Measurements from ENCODE around the gene LY6G6D. TPM values are rescaled to one million over a fixed set of nuclear protein-coding genes. Genes with fewer than 3 reads are reported as not detected.

The LY6G6D gene
- total RNA-seq: not detected in 2 replicates

GRCh38 chr6:31715022-31715958 lies at the start of gene LY6G6D:
LY6G6D (plus strand) TSS chr6:31715348; CDS start chr6:31715356, 8 bp downstream.

GRCh38 chr6:31665501-31666336 lies 49.4 kb upstream of the LY6G6D start, which contains the start of gene CSNK2B:
CSNK2B (plus strand) TSS chr6:31666080; CDS start chr6:31666832, 752 bp downstream.

GRCh38 chr6:31669676-31670075 lies 45.5 kb upstream of the LY6G6D start, which contains the start of gene LY6G5B:
LY6G5B (plus strand) TSS chr6:31669976; CDS start chr6:31670951, 975 bp downstream.

GRCh38 chr6:31680226-31681134 lies 34.7 kb upstream of the LY6G6D start, which contains the start of gene LY6G5C:
LY6G5C (minus strand) TSS chr6:31681067; CDS start chr6:31680373, 694 bp downstream.

GRCh38 chr6:31702819-31703716 lies 12.1 kb upstream of the LY6G6D start, which contains the start of gene ABHD16A:
ABHD16A (minus strand) TSS chr6:31703324; CDS start chr6:31703281, 43 bp downstream.

GRCh38 chr6:31706599-31706998 lies 8.5 kb upstream of the LY6G6D start, which contains the start of gene LY6G6F:
LY6G6F (plus strand) TSS chr6:31706866; CDS start chr6:31706907, 41 bp downstream.

GRCh38 chr6:31721351-31722020 lies 6.3 kb downstream of the LY6G6D start, which contains the start of gene LY6G6C:
LY6G6C (minus strand) TSS chr6:31721746; CDS start chr6:31721679, 67 bp downstream.

GRCh38 chr6:31723245-31723979 lies 8.3 kb downstream of the LY6G6D start, which contains the start of gene MPIG6B:
MPIG6B (plus strand) TSS chr6:31723373; CDS start chr6:31723384, 11 bp downstream.

GRCh38 chr6:31728767-31729514 lies 13.8 kb downstream of the LY6G6D start, which contains the start of gene DDAH2:
DDAH2 (minus strand) TSS chr6:31729299; CDS start chr6:31729161, 138 bp downstream.

GRCh38 chr6:31736021-31736767 lies 21.0 kb downstream of the LY6G6D start, which contains the start of gene CLIC1:
CLIC1 (minus strand) TSS chr6:31736530; CDS start chr6:31736300, 230 bp downstream.

GRCh38 chr6:31739639-31740396 lies 24.7 kb downstream of the LY6G6D start, which contains the start of gene MSH5:
MSH5 (plus strand) TSS chr6:31740005; CDS start chr6:31740467, 462 bp downstream.

GRCh38 chr6:31762356-31762755 lies 47.2 kb downstream of the LY6G6D start, which contains the start of gene SAPCD1:
SAPCD1 (plus strand) TSS chr6:31762656; CDS start chr6:31763055, 399 bp downstream.

